ENCODE data around the gene TTBK1.

Gene TTBK1

DNA sequence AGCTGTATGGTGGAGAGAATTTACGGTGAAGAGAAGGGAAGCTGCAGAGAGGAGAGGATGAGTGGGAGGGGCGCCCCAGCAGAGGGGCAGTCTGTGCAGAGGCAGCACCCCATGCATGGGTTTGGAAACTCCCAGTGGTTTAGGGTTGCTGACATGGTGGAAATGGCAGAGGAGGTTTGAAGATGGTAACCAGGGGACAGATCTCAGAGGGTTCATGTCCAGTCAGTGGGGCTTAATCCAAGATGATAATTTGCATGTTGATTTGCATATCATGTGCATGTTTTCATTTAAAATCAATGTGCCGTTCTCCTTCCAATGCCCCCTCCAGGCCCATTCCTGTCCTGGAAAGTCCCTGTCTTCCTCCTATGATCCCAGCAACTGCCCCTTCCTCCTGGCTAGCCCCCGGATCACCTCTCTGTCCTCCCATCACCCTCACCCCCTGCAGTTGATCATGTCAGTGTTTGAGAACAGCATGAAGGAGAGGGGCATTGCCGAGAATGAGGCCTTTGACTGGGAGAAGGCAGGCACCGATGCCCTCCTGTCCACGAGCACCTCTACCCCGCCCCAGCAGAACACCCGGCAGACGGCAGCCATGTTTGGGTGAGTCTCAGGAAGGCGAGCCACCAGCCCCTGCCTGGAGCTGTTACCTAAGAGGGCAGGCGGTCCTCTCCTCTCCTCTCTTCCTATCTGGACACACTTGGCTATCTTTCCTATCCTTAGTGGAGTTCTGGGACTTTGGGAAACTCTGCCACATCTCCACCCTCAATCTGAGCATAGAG is 14.3 kb downstream of the TTBK1 start:
- TF ChIP-seq MYC (IDR thresholded peaks at IDR 0.05; ENCODE audit: low read depth, low read length) (no peak), POLR2A (IDR thresholded peaks at IDR 0.05; ENCODE audit: extremely low read depth, insufficient read length) (no peak)
- TF ChIP-seq, protein P1, sequence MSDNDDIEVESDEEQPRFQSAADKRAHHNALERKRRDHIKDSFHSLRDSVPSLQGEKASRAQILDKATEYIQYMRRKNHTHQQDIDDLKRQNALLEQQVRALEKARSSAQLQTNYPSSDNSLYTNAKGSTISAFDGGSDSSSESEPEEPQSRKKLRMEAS (IDR thresholded peaks at IDR 0.05; ENCODE audit: low read depth, low read length) = no peak
- TF ChIP-seq, protein P2, sequence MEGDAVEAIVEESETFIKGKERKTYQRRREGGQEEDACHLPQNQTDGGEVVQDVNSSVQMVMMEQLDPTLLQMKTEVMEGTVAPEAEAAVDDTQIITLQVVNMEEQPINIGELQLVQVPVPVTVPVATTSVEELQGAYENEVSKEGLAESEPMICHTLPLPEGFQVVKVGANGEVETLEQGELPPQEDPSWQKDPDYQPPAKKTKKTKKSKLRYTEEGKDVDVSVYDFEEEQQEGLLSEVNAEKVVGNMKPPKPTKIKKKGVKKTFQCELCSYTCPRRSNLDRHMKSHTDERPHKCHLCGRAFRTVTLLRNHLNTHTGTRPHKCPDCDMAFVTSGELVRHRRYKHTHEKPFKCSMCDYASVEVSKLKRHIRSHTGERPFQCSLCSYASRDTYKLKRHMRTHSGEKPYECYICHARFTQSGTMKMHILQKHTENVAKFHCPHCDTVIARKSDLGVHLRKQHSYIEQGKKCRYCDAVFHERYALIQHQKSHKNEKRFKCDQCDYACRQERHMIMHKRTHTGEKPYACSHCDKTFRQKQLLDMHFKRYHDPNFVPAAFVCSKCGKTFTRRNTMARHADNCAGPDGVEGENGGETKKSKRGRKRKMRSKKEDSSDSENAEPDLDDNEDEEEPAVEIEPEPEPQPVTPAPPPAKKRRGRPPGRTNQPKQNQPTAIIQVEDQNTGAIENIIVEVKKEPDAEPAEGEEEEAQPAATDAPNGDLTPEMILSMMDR (IDR thresholded peaks at IDR 0.05; ENCODE audit: low read depth, low read length) = no peak
- H3K4me3 ChIP-seq (ENCODE audit: low read depth, low read length) = no peak overlapping the region

DNA sequence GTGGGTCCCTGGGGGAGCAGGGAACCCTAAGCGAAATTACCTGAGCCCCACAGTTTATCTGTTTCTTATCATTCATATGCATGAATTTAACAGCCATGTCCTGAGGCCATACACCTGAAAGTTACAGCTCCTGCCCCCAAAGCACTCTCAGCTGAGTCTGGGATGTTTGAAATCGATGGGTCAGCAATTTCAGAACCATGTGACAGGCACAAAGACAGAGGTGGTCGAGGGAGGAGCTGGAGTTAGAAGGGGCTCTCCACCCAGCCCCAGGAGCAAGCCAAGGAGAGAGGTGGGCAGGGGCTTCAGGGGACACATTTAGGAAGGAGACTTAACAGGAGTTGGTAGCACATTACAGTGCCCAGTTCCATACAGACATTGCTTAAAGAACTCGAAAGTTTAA is 14.9 kb downstream of the TTBK1 start:
- no peak for DNase-seq (ENCODE audit: low read depth)
- TF ChIP-seq, protein P2 (IDR thresholded peaks at IDR 0.05; ENCODE audit: low read depth, low read length) = no peak
- TF ChIP-seq MYC (IDR thresholded peaks at IDR 0.05; ENCODE audit: low read depth, low read length) (no peak), POLR2A (IDR thresholded peaks at IDR 0.05; ENCODE audit: extremely low read depth, insufficient read length) (no peak)
- TF ChIP-seq, protein P1 (IDR thresholded peaks at IDR 0.05; ENCODE audit: low read depth, low read length) = no peak
- H3K4me3 ChIP-seq (ENCODE audit: low read depth, low read length) = no peak overlapping the region

More for the DNA sequence above, 14.3 kb downstream of the TTBK1 start:
- no peak for DNase-seq (ENCODE audit: low read depth)

DNA sequence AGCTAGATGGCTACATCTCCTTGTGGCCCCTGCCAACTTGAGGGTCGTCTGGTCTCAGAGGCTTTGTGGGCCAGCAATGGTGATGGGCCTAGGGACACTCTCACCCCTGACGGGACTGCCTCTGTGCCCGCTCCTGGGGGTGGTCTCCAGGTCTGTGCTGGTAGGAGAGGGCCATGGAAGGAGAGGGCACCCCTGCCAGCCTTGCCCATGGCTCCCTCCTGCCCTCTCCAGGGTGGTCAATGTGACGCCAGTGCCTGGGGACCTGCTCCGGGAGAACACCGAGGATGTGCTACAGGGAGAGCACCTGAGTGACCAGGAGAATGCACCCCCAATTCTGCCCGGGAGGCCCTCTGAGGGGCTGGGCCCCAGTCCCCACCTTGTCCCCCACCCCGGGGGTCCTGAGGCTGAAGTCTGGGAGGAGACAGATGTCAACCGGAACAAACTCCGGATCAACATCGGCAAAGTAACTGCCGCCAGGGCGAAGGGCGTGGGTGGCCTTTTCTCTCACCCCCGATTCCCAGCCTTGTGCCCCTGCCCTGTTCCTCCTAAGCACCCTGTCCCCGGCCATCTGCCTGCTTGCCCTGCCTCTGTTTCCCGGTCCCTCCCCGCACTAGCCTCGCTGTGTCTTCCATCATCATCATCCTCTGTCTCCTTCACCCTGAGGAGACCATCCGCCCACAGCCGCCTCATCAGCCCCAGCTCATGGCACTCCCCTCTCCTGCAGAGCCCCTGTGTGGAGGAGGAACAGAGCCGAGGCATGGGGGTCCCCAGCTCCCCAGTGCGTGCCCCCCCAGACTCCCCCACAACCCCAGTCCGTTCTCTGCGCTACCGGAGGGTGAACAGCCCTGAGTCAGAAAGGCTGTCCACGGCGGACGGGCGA is 15.8 kb downstream of the TTBK1 start:
- DNase-seq (ENCODE audit: low read depth) = no peak
- no peak overlapping the region for H3K4me3 ChIP-seq (ENCODE audit: low read depth, low read length)
- no peak for TF ChIP-seq POLR2A (IDR thresholded peaks at IDR 0.05; ENCODE audit: extremely low read depth, insufficient read length)
- TF ChIP-seq, protein P2 (IDR thresholded peaks at IDR 0.05; ENCODE audit: low read depth, low read length) = no peak
- TF ChIP-seq MYC (IDR thresholded peaks at IDR 0.05; ENCODE audit: low read depth, low read length) = no peak
- TF ChIP-seq, protein P1 (IDR thresholded peaks at IDR 0.05; ENCODE audit: low read depth, low read length) = no peak

DNA sequence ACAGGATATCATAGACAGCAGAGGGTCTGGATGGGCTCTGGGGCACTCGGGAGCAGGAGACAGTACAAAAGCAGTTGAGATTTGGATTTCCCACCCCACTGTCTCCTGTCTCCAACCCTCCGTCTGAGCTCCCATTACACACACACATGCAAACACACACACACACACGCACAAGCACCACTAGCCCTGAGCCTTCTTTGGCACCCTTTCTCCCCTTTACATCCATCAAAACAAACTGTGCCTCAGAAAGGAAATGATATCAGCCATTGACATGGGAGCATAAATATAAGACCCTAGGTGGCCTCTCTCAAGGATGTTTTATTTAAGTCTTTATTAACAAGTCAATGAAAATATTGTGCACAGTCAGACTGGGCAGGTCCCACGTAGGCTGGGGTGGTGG is 17.5 kb downstream of the TTBK1 start:
- TF ChIP-seq MYC (IDR thresholded peaks at IDR 0.05; ENCODE audit: low read depth, low read length) = no peak
- TF ChIP-seq, protein P2 (IDR thresholded peaks at IDR 0.05; ENCODE audit: low read depth, low read length) = no peak
- TF ChIP-seq POLR2A (IDR thresholded peaks at IDR 0.05; ENCODE audit: extremely low read depth, insufficient read length) = no peak
- TF ChIP-seq, protein P1 (IDR thresholded peaks at IDR 0.05; ENCODE audit: low read depth, low read length) = no peak
- no peak for DNase-seq (ENCODE audit: low read depth)
- H3K4me3 ChIP-seq (ENCODE audit: low read depth, low read length) = no peak overlapping the region

DNA sequence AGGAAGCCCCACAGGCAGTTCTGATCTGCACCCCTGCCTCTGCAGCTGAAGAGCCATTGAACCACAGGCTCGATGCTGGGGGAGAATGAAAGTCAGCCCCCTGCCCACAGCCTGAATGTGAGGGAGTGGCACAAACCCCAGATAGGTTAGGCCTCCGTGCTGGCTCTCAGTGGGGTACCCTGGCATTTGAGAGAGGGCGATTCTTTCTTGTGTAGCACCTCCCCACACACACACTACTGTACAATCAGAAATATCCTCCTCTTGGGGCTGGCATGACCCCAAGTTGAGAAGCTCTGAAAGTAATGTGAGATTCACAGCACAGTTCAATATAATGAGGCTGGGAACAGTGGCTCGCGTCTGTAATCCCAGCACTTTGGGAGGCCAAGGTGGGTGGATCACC is 17.9 kb downstream of the TTBK1 start:
- TF ChIP-seq MYC (IDR thresholded peaks at IDR 0.05; ENCODE audit: low read depth, low read length) = no peak
- TF ChIP-seq, protein P2 (IDR thresholded peaks at IDR 0.05; ENCODE audit: low read depth, low read length) = no peak
- no peak overlapping the region for H3K4me3 ChIP-seq (ENCODE audit: low read depth, low read length)
- no peak for DNase-seq (ENCODE audit: low read depth)
